Stomach (tissue), 9 donors: ENCODE results near the gene ALK. TPM values are rescaled to one million over a fixed set of nuclear protein-coding genes. Genes with fewer than 3 reads are reported as not detected.

Experiments used
- DNase-seq, 2 donors: peaks; one replicate each; pipeline versions ENCODE4 v3.0.0 to v3.0.0-alpha.2; 2013 to 2019
- H3K27ac ChIP-seq, 5 donors: fragments of 200-600 bp in 4 of 5; sonication (generic) in 4 of 5; one replicate each; pipeline ENCODE4 v1.5.1; 2013 to 2019; ENCODE audit warnings: mild to moderate bottlenecking in 1 of 5, moderate library complexity in 1 of 5
- H3K27me3 ChIP-seq, 3 donors: fragments of 200-600 bp; sonication (generic); one replicate each; pipeline ENCODE4 v1.5.1; 2017 to 2019; ENCODE audit warnings: mixed run types in 1 of 3
- H3K36me3 ChIP-seq, 4 donors: fragments of 200-600 bp; sonication (generic); 1 replicate in 3 of 4; 2 replicates in 1 of 4; pipeline ENCODE4 v1.5.1; 2016 to 2019
- H3K4me1 ChIP-seq, 4 donors: fragments of 200-600 bp; sonication (generic); one replicate each; pipeline ENCODE4 v1.5.1; 2016 to 2019
- H3K4me3 ChIP-seq, 4 donors: fragments of 200-600 bp; sonication (generic) in 3 of 4; one replicate each; pipeline ENCODE4 v1.5.1; 2016 to 2019; ENCODE audit warnings: mild to moderate bottlenecking in 1 of 4
- H3K9me3 ChIP-seq, 4 donors: fragments of 200-600 bp; sonication (generic); one replicate each; pipeline ENCODE4 v1.5.1; 2016 to 2019
- EP300 ChIP-seq: sonication (generic); formaldehyde crosslinking; IDR thresholded peaks from one replicate; pipeline ENCODE4 v1.6.1; 2017; ENCODE audit warnings: antibody characterized with exemption
- POLR2A ChIP-seq, 4 donors: fragments of 450-650 bp; IDR thresholded peaks; one replicate each; pipeline ENCODE4 v1.6.1; 2016; ENCODE audit warnings: antibody characterized with exemption in 4 of 4, control low read depth in 2 of 4, mild to moderate bottlenecking in 1 of 4, moderate library complexity in 1 of 4
- POLR2AphosphoS5 ChIP-seq, 3 donors: sonication (generic); formaldehyde crosslinking; IDR thresholded peaks; one replicate each; pipeline ENCODE4 v1.6.1; 2016; ENCODE audit warnings: antibody characterized with exemption in 3 of 3
- WGBS, 5 donors: extraction: QIAGEN DNeasy Blood & Tissue Kit in 3 of 5; methylation state at CpG; one replicate each; pipeline versions ENCODE4 v1.1.5 to v1.1.7; 2013 to 2018; 5-methylcytosine and 5-hydroxymethylcytosine counted together
- intact Hi-C: fragments of 100-400 bp; cut with DNase I; formaldehyde crosslinking; loops from one replicate; pipeline ENCODE4 v1.15.1; 2023; ENCODE audit warnings: low total_unique reads
- polyA plus RNA-seq, 3 donors: library from polyadenylated mRNA; stranded (reverse); fragments of 200-250 nt; gene quantifications; one replicate each; pipeline ENCODE4 v1.2.3, GENCODE V29; 2013
- total RNA-seq, 5 donors: library from RNA; depleted of rRNA; stranded (reverse); fragments of >200 nt; gene quantifications; one replicate each; pipeline versions ENCODE4 v1.1.0 to v1.2.3, GENCODE V29; 2014 to 2016
- TF ChIP-seq, protein P1 (sequence below), 7 experiments: fragments of 450-650 bp in 4 of 7; fragments of 200-600 bp in 3 of 7; sonication (generic) in 3 of 7; IDR thresholded peaks; one replicate each; pipeline ENCODE4 v1.5.1; 2016 to 2019; ENCODE audit warnings: antibody characterized with exemption in 7 of 7, control low read depth in 2 of 7, mild to moderate bottlenecking in 1 of 7
- donor health status: healthy with polysubstance abuse.
- donor health status: Bipolar disorder and iron deficiency.
- donor health status: healthy.

Gene ALK
- total and polyA plus RNA-seq, 8 donors = 0.13 to 0.92 TPM; not detected in 6

DNA sequence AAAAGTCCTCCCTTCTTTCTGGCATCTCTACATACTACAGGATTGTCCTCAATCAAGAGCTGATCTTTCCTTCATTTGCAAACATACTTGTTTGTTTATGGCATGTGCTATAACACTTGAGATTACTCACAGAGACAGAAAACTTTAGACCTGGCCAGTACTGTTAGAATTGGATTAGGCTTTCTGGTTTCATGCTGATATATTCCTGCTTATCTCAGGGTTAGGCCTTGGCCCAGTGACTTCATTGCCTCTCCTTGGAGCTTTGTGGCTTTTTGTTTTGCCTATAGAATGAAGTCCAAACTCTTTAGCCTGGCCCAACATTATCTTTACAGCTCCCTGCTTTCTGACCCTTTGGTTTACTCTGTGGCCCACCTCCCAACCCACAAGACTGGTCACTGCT is 363.3 kb downstream of the ALK start:
- DNase-seq = no peak
- no peaks in the 10 kb centered on the region for H3K9me3 ChIP-seq
- H3K4me3 ChIP-seq = no peak overlapping the region
- TF ChIP-seq, protein P1, sequence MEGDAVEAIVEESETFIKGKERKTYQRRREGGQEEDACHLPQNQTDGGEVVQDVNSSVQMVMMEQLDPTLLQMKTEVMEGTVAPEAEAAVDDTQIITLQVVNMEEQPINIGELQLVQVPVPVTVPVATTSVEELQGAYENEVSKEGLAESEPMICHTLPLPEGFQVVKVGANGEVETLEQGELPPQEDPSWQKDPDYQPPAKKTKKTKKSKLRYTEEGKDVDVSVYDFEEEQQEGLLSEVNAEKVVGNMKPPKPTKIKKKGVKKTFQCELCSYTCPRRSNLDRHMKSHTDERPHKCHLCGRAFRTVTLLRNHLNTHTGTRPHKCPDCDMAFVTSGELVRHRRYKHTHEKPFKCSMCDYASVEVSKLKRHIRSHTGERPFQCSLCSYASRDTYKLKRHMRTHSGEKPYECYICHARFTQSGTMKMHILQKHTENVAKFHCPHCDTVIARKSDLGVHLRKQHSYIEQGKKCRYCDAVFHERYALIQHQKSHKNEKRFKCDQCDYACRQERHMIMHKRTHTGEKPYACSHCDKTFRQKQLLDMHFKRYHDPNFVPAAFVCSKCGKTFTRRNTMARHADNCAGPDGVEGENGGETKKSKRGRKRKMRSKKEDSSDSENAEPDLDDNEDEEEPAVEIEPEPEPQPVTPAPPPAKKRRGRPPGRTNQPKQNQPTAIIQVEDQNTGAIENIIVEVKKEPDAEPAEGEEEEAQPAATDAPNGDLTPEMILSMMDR (IDR thresholded peaks at IDR 0.05) = no peak
- TF ChIP-seq POLR2A (IDR thresholded peaks at IDR 0.05) (no peak), POLR2AphosphoS5 (IDR thresholded peaks at IDR 0.05) (no peak), EP300 (no peak)
- no peaks in the 10 kb centered on the region for H3K27me3 ChIP-seq
- no peaks in the 10 kb centered on the region for H3K36me3 ChIP-seq
- peak overlapping the region in 1 of 5 donors; percentile 83 for H3K27ac ChIP-seq
- no peaks in the 10 kb centered on the region for H3K4me1 ChIP-seq
- intact Hi-C loops = no loop called here

DNA sequence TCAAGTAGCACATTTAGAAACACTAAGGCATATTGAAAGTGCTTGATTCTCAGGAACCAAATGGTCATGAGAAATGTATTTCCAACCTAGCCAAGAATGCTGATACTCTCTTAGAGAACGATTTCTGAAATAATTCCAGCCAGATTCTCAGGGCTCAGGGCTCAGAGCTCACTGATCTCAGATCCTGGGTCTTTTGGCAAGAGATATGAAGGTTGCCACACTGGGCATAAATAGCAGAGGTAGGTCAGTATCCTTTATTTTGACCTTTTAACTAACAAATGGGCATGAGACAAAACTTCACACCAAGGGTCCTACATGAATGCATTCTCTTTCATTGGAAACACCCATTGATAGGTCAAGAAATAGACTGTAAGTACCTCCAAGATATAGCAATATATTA is 364.1 kb downstream of the ALK start:
- no peak for TF ChIP-seq EP300
- TF ChIP-seq POLR2A (IDR thresholded peaks at IDR 0.05) = no peak
- no peak for TF ChIP-seq POLR2AphosphoS5 (IDR thresholded peaks at IDR 0.05)
- TF ChIP-seq, protein P1 (IDR thresholded peaks at IDR 0.05) = no peak
- 59 to 81% (median 63%) methylated on average over 1 of the region's 1 CpG for WGBS, 5 donors
- intact Hi-C loops = no loop called here
- Histone ChIP-seq H3K4me1 (no peaks in the 10 kb centered on the region), H3K4me3 (no peak overlapping the region), H3K36me3 (no peaks in the 10 kb centered on the region), H3K27ac (no peak overlapping the region), H3K9me3 (no peaks in the 10 kb centered on the region), H3K27me3 (no peaks in the 10 kb centered on the region)
- no peak for DNase-seq

DNA sequence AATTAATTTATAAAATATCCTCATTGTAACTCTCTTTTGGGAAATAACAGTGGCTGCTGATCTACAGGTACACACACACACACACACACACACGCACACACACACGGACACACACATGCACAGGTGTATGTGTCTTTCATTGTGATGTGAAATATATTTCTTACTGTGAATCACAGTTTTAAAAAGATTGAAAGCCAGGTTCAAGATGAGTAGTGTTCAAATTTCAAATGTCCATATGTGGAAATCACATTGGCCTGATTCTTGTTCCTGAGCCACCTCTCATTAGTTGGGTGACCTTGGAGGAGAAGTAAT is 372.4 kb downstream of the ALK start:
- no peak for DNase-seq
- H3K27me3 ChIP-seq = no peaks in the 10 kb centered on the region
- H3K4me3 ChIP-seq = no peak overlapping the region
- TF ChIP-seq, protein P1 (IDR thresholded peaks at IDR 0.05) = no peak
- TF ChIP-seq EP300 = no peak
- TF ChIP-seq POLR2A (IDR thresholded peaks at IDR 0.05) = no peak
- no peak for TF ChIP-seq POLR2AphosphoS5 (IDR thresholded peaks at IDR 0.05)
- no peaks in the 10 kb centered on the region for H3K9me3 ChIP-seq
- H3K4me1 ChIP-seq = no peaks in the 10 kb centered on the region
- 79 to 92% (median 82%) methylated on average over 2 of the region's 2 CpGs for WGBS, 5 donors
- no peaks in the 10 kb centered on the region for H3K36me3 ChIP-seq
- no peak overlapping the region for H3K27ac ChIP-seq
- intact Hi-C loops = no loop called here

DNA sequence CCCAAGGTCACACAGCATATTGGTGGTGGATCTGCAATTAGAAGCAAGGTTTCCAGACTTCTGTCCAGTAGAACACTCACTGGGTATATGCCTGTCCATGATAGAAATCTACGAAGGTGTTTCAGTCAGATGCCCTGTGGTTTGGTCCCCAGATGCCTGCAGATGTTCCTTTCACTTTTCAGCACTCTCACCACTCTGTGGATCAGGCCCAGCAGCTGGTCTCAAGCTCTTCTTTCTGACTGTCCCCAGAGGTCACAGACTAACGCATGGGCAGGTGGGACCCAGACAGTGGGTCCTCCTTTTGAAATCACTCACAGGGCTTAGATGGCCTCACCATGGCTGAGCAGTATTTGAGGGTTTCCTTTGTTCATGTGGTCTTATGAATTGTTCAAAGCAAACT is 376.5 kb downstream of the ALK start:
- Histone ChIP-seq H3K4me1 (no peaks in the 10 kb centered on the region), H3K36me3 (no peaks in the 10 kb centered on the region), H3K27me3 (no peaks in the 10 kb centered on the region), H3K27ac (no peak overlapping the region), H3K4me3 (no peak overlapping the region), H3K9me3 (no peaks in the 10 kb centered on the region)
- TF ChIP-seq POLR2A (IDR thresholded peaks at IDR 0.05) = no peak
- TF ChIP-seq POLR2AphosphoS5 (IDR thresholded peaks at IDR 0.05) = no peak
- 43 to 90% (median 73%) methylated on average over 2 of the region's 2 CpGs for WGBS, 5 donors
- intact Hi-C loops = no loop called here
- no peak for DNase-seq

DNA sequence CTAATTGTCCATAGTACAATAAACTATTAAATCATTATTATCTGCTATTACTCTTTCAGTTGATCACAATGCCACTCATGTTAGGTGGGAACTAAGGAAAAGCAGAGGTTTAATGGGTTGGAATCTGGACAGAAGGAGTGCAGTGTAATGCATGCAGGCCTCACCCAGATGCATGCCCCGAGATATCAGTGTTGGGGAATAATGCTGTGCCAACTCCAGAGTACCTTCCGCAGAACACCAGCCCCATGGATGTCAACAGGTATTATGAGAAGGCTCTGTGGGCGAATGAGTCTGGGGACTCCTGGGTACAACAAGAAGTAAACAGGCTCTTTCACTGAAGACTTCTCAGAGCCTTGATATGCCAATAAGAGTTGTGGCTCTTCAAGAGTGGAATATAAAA is 377.4 kb downstream of the ALK start:
- TF ChIP-seq POLR2AphosphoS5 (IDR thresholded peaks at IDR 0.05) = no peak
- TF ChIP-seq, protein P1 (IDR thresholded peaks at IDR 0.05) = no peak
- TF ChIP-seq EP300 = no peak
- no peak for TF ChIP-seq POLR2A (IDR thresholded peaks at IDR 0.05)
- H3K4me3 ChIP-seq = no peak overlapping the region
- H3K27ac ChIP-seq = no peak overlapping the region
- DNase-seq = no peak
- 82 to 93% (median 92%) methylated on average over 3 of the region's 3 CpGs for WGBS, 5 donors
- no peaks in the 10 kb centered on the region for H3K9me3 ChIP-seq
- intact Hi-C loops = no loop called here
- H3K4me1 ChIP-seq = no peaks in the 10 kb centered on the region
- no peaks in the 10 kb centered on the region for H3K36me3 ChIP-seq
- H3K27me3 ChIP-seq = no peaks in the 10 kb centered on the region
